ENCODE measurements around the gene HBS1L.

HBS1L gene

GRCh38 chr6:135036731-135037420 is 17.7 kb downstream of the HBS1L start:
- no peak for DNase-seq (ENCODE audit: low read depth in 2 of 2)

DNA sequence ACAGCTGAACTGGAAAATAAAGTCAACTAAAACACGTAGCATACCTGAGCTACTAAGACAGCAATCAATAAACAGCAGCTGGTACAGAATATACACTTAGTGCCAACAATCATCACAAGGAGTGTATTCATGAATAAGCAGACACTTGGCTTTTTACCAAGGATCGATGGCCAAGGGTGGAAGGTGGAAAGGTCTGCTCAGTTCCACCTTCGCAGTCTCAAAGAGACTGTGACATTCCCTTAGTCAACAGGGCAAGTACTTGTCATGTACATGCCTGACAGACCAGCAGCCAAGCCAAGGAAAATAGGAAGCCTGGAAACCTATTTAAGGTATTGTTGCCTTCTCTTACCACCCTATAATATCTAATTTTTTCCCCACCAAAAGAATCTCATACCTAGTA is 21.4 kb downstream of the HBS1L start:
- no peak for DNase-seq (ENCODE audit: low read depth in 2 of 2)

DNA sequence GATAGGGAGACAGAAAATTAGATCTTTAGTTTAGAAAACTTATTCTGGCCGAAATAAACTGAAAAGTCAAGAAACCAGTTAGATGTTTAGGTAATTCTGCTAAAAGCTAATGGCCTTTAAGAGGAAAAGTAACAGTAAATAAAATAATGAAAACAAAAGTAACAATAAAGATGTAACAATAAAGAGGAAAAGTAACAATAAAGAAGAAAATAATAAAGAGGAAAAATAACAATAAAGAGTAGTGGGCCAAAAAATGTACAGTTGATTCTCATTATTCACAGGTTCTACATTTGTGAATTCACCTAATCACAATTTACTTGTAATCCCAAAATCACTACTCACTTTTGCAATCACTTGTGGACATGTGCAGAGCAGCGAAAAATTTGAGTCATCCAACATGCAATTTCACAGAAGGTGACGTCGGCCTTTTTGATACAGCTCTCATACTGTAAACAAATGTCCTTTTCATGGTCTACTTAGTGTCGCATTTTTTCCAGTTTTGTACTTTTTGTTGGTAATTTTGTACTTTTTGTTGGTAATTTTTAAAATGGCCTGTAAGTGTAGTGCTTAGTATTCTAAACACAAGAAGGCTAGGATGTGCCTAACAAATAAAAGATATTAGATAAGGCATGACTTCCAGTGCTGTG is 24.0 kb downstream of the HBS1L start:
- no peak for DNase-seq (ENCODE audit: low read depth in 2 of 2)

DNA sequence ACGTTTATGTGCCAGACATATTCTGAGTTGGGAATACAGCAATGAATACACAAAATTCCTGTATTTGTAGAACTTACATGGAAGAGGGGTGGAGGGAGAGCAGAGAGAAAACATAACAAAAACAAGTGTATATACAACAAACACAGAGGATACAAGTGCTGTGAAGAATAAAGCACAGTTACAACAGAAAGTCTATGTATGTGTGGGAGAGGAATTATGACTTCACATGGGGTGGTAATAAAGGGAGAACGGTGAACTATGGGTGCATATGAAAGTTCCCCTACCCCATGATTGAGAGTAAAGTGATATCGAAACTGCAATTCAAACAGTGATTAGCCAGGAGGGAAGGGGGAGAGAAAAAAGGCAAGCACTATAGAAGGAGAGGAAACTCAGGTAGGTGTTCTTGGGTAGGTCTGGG is 24.6 kb downstream of the HBS1L start:
- DNase-seq (ENCODE audit: low read depth in 2 of 2), result no peak

- DNase-seq (ENCODE audit: low read depth in 2 of 2), result no peak
Observed at GRCh38 chr6:135025775-135026174, 28.8 kb downstream of the HBS1L start.

DNA sequence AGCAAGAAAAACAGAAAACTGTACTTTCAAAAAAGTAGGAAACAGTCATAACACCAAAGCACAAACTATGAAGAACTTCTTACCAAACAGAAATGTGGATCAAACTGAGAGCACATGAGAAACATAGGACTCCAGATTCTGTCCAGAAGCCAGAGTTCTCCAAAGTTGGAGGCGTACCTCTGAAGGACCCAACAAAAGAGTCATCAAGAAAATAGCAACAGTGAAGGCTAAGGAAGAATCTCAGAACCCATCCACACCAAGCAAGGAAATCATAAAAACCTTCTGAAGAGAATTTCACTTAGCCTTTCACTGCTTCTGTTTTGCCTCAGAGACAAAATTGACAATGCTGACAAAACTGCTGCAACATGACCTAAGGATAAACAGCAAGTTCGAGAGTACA is 29.4 kb downstream of the HBS1L start:
- no peak for DNase-seq (ENCODE audit: low read depth in 2 of 2)

DNA sequence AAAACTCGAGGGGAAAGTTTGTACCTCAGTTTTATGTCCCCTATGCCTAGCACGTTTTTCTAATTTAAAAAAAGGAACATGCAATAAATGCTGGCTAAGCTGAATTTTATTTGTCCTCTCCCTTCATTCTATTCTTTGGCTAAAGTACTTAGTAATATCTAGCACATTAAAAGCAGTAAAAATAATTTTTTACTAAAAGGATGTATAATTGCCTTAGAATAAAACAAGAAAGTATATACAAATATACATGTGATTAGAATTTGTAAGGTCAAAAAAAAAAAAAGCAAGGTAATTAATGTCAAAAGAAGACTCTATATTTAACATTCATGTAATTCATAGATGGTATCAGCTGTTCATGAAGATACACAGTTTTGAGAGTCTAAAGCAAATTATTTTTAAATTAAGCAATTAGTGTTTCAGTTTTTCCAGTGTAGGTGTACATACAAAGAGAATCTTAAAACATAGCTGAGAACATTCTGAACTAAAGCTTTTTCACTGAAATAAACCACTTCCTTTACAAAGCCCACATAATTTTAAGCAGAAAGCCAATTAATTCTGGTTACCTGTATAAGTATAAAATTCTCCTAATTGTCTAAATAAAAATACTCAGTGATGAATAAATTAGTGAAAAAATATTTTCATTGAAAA is 32.4 kb downstream of the HBS1L start:
- no peak for DNase-seq (ENCODE audit: low read depth in 2 of 2)

GRCh38 chr6:135021310-135022049 is 33.1 kb downstream of the HBS1L start:
- no peak for DNase-seq (ENCODE audit: low read depth in 2 of 2)

DNA sequence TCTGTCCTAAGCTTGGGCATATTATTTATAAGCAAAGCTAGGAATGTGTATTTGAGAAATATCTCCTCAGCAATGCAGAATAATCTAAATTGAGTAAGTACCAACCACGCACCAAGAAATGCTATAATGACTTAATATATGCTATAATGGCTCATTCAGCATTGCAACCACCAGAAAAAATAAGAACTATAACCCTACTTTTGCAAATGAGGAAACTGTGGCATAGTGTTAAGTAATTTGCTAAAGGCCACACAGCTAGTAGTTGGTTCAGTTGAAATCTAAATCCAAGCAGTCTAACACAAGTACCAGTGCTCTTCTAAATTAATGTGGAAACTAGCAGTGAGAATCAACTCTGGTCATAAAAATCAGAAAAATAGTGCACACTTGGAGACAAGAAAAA is 35.7 kb downstream of the HBS1L start:
- no peak for DNase-seq (ENCODE audit: low read depth in 2 of 2)

GRCh38 chr6:135018052-135018451 is 36.6 kb downstream of the HBS1L start:
- no peak for DNase-seq (ENCODE audit: low read depth in 2 of 2)

GRCh38 chr6:135014353-135014832 is 40.2 kb downstream of the HBS1L start:
- DNase-seq (ENCODE audit: low read depth in 2 of 2), result no peak

- DNase-seq (ENCODE audit: low read depth in 2 of 2), result no peak
Observed at GRCh38 chr6:135013211-135013610, 41.4 kb downstream of the HBS1L start.

DNA sequence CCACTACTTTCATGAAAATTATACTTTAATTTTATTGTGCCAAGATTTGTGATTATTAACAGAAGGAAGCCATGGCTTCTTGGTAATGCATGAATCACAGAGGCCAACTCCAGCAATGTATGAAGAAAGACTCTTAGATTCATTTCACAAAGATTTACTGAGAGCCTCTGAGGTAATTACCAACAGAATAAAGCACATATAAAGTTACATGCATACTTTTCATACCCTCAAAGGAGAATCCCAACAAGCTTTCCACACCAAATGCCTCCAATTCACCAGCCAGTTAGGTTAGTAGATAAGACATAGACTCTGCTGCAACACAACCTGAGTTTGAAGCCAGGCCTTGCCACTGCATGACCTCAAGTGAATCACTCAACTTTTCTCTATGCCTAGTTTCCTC is 41.9 kb downstream of the HBS1L start:
- no peak for DNase-seq (ENCODE audit: low read depth in 2 of 2)

- DNase-seq (ENCODE audit: low read depth in 2 of 2), result no peak
Observed at GRCh38 chr6:135012349-135012748, 42.3 kb downstream of the HBS1L start.

GRCh38 chr6:135008941-135009290 is 45.7 kb downstream of the HBS1L start:
- DNase-seq (ENCODE audit: low read depth in 2 of 2), result no peak

DNA sequence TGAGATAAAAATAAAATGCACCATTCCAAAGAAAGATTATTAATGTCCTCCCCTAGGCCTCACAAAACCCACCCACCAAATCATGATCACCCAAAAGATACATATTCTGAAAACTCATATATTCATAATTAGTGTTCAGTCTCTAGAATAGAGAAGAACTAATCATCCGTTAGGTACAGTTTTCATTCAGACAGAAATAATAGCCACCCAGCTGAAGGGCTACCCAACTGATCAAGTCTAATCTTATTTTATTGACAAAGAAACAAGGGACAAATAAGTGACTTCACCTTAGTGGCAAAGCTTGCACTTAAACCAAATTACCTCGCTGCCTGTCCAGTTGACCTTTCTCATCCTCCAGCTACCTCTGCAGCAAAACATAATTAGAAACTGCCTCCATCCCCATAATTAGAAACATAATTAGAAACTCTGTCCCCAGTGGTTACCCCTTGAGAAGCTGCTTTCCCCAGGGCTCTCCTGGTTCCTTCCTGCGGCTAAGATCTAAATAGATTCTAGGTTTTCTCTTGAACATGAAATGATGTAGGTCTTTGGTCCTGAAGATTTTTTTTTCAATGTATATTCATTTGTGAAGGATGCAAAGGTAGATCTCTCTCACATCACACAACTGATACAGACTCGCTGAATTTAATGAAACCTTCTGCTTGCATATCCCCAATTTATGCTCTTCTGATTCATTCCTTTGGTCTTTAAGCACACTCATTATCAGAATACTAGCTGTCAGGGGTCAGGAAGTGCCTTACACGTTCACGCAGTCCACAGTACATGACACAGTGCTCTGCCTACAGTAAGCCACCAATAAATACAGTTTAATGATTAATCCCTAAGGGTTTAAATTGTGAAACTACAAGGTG is 46.3 kb downstream of the HBS1L start:
- DNase-seq (ENCODE audit: low read depth in 2 of 2), result no peak

DNA sequence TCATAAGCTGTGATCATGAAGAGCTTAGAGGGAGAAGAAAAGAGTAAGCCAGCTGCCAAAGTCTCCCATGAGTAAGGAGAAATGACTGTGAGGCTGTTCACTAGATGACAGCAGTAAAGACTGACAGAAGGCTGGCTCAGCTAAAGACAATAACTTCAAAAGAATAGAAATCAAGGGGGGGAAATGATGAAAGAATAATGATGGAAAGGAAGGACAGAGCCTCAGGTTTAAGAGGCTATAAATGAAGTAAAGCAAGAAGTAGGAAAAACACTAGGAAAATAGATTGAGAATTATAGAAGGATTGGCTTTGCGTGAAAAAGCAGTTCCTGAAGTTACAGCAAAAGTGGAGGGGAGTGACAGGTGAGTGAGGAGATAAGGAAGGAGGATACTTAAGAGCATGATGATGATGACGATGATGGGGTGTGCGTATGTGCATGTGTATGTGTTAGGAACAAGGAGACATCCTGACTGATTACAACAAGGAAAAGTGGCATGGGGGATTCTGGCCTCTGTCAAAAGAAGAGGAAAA is 48.2 kb downstream of the HBS1L start:
- DNase-seq (ENCODE audit: low read depth in 2 of 2), result no peak

- no peak for DNase-seq (ENCODE audit: low read depth in 2 of 2)
Observed at GRCh38 chr6:135004399-135004798, 50.2 kb downstream of the HBS1L start.

DNA sequence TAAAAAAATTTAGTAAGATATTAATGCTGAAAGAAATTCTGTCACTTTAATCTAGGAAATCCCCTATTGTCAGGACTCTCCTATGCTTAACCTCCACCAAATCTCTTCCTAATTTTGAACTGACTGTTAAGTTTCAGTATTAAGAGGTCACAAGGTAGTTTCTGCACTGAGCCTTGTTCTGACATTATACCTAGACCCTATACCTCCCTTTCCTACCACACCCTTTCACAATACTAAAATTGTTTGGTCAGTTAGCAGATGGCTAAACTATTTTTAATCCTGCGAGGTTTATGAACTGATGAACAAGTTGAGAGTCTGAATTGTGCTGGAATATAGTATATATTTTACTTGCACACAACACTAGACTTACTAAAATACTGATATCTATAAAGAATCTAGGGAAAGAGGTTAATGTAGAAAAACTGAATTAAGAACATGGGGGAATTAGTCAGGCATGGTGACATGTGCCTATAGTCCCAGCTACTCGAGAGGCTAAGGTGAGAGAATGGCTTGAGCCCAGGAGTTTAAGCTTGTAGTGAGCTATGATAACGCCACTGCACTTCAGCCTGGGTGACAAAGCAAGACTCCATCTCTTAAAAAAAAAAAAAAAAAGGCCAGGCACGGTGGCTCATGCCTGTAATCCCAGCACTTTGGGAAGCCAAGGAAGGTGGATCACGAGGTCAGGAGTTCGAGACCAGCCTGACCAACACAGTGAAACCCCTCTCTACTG is 51.5 kb downstream of the HBS1L start:
- no peak for DNase-seq (ENCODE audit: low read depth in 2 of 2)

DNA sequence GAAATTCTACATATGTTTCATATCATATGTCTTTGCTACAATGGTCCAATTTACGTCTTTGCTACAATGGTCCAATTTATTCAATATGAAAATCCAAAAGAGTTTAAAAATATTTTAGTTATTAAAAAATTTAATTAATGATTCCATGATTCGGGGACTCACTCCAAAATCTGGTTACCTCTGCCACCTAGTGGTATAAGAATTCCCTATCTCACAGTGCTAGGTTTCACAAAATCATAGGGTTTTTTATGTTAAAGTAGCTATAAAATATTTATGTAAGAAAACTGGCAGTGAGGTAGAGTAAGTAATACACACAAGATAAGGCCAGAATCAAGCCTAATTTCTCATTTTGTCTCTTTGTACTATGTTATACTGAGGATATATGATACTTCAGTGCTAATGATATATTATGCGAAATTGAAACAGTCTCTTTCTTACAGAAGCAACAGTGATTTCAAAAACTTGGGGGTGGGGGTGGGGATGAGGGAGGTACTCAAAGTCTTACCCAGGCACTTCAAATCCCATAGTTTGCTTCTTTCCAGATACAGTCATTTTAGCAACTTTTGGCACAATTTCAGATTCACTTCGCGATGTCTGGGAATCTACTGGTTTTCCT is 52.3 kb downstream of the HBS1L start:
- DNase-seq (ENCODE audit: low read depth in 2 of 2), result no peak

All from stimulated activated CD8-positive, alpha-beta memory T cell treated with anti-CD3 and anti-CD28 coated beads, Interleukin-7, amount 100 ng/mL, for 1 hour (primary cell).